Measurements from ENCODE around the gene ALDH7A1. TPM values are rescaled to one million over a fixed set of nuclear protein-coding genes. Genes with fewer than 3 reads are reported as not detected.
A peak's percentile ranks its signal among the peaks of the same experiment; 100 is the strongest.

ALDH7A1 gene
- total RNA-seq, 1 donor from 2014 or later, result 246 TPM

GRCh38 chr5:126535856-126536545, 59.0 kb downstream of the ALDH7A1 start:
- H3K27ac Mint-ChIP-seq, result no peak overlapping the region
- no peak for DNase-seq (ENCODE audit: low spot score, unreplicated experiment)
- peaks cover 1% of the 10 kb centered on the region for H3K36me3 Mint-ChIP-seq (ENCODE audit: insufficient read depth)
- peaks cover 12% of the 10 kb centered on the region for H3K4me1 Mint-ChIP-seq (ENCODE audit: low read depth)
- H3K9me3 Mint-ChIP-seq (ENCODE audit: low read depth), result no peaks in the 10 kb centered on the region
- TF ChIP-seq CTCF (IDR thresholded peaks at IDR 0.05; ENCODE audit: unreplicated experiment), result no peak
- H3K27me3 Mint-ChIP-seq, result no peaks in the 10 kb centered on the region
- no peak overlapping the region for H3K4me3 Mint-ChIP-seq (ENCODE audit: low read depth)

GRCh38 chr5:126534553-126534952, 60.5 kb downstream of the ALDH7A1 start:
- DNase-seq (ENCODE audit: low spot score, unreplicated experiment), result no peak
- no peak overlapping the region for H3K4me3 Mint-ChIP-seq (ENCODE audit: low read depth)
- no peaks in the 10 kb centered on the region for H3K9me3 Mint-ChIP-seq (ENCODE audit: low read depth)
- H3K36me3 Mint-ChIP-seq (ENCODE audit: insufficient read depth), result peaks cover 1% of the 10 kb centered on the region
- H3K27ac Mint-ChIP-seq, result no peak overlapping the region
- H3K27me3 Mint-ChIP-seq, result no peaks in the 10 kb centered on the region
- peaks cover 12% of the 10 kb centered on the region for H3K4me1 Mint-ChIP-seq (ENCODE audit: low read depth)
- no peak for TF ChIP-seq CTCF (IDR thresholded peaks at IDR 0.05; ENCODE audit: unreplicated experiment)

- H3K27ac Mint-ChIP-seq, result peak overlapping the region; percentile 84
Measured at GRCh38 chr5:126531543-126532120, 63.4 kb downstream of the ALDH7A1 start.

GRCh38 chr5:126527892-126528291, 67.1 kb downstream of the ALDH7A1 start:
- Mint-ChIP-seq H3K27ac (no peak overlapping the region), H3K27me3 (no peaks in the 10 kb centered on the region), H3K4me3 (ENCODE audit: low read depth) (no peak overlapping the region), H3K4me1 (ENCODE audit: low read depth) (peaks cover 16% of the 10 kb centered on the region), H3K36me3 (ENCODE audit: insufficient read depth) (no peaks in the 10 kb centered on the region), H3K9me3 (ENCODE audit: low read depth) (no peaks in the 10 kb centered on the region)
- no peak for DNase-seq (ENCODE audit: low spot score, unreplicated experiment)
- no peak for TF ChIP-seq CTCF (IDR thresholded peaks at IDR 0.05; ENCODE audit: unreplicated experiment)

More at GRCh38 chr5:126531543-126532120, 63.4 kb downstream of the ALDH7A1 start:
- H3K36me3 Mint-ChIP-seq (ENCODE audit: insufficient read depth), result peaks cover 1% of the 10 kb centered on the region
- H3K27me3 Mint-ChIP-seq, result no peaks in the 10 kb centered on the region
- H3K4me1 Mint-ChIP-seq (ENCODE audit: low read depth), result peaks cover 9% of the 10 kb centered on the region
- no peak overlapping the region for H3K4me3 Mint-ChIP-seq (ENCODE audit: low read depth)
- no peaks in the 10 kb centered on the region for H3K9me3 Mint-ChIP-seq (ENCODE audit: low read depth)
- no peak for TF ChIP-seq CTCF (IDR thresholded peaks at IDR 0.05; ENCODE audit: unreplicated experiment)
- no peak for DNase-seq (ENCODE audit: low spot score, unreplicated experiment)

DNA sequence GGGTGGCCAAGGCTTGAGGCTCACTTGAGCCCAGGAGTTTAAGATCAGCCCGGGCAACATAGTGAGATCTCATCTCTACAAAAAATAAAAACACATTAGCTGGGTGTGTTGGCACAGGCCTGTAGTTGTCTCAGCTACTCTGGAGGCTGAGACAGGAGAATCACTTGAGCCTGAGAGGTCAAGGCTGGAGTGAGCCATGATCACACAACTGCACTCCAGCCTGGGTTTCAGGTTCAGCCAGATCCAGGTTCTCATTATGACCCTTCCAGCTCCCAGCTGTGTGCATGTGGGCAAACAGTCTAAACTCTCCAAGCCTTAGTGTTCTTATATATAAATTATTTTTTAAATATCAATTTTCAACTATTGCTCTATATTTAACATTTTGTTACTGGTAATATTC, 67.9 kb downstream of the ALDH7A1 start:
- no peaks in the 10 kb centered on the region for H3K27me3 Mint-ChIP-seq
- H3K27ac Mint-ChIP-seq, result no peak overlapping the region
- TF ChIP-seq CTCF (IDR thresholded peaks at IDR 0.05; ENCODE audit: unreplicated experiment), result no peak
- H3K4me1 Mint-ChIP-seq (ENCODE audit: low read depth), result peaks cover 16% of the 10 kb centered on the region
- H3K9me3 Mint-ChIP-seq (ENCODE audit: low read depth), result no peaks in the 10 kb centered on the region
- H3K4me3 Mint-ChIP-seq (ENCODE audit: low read depth), result no peak overlapping the region
- no peak for DNase-seq (ENCODE audit: low spot score, unreplicated experiment)
- no peaks in the 10 kb centered on the region for H3K36me3 Mint-ChIP-seq (ENCODE audit: insufficient read depth)

All from progenitor cell of endocrine pancreas (in vitro differentiated cells).